Neuron (in vitro differentiated cells): Measurements from ENCODE around the gene GAL3ST1.

Source experiments
- H2AFZ ChIP-seq: one replicate; pipeline ENCODE4 v1.6.1; 2013; ENCODE audit warnings: low read depth, mild to moderate bottlenecking, inconsistent platforms, low read length, moderate library complexity
- H3K27me3 ChIP-seq: one replicate; pipeline ENCODE4 v1.6.1; 2013; ENCODE audit warnings: low read length; ENCODE audit not compliant: insufficient read depth
- H3K36me3 ChIP-seq: one replicate; pipeline ENCODE4 v1.6.1; 2013; ENCODE audit warnings: low read length; ENCODE audit not compliant: insufficient read depth
- H3K4me1 ChIP-seq: one replicate; pipeline ENCODE4 v1.6.1; 2013; ENCODE audit warnings: low read length; ENCODE audit not compliant: insufficient read depth
- H3K4me3 ChIP-seq: 2 replicates; pipeline ENCODE4 v1.5.1; 2013; ENCODE audit warnings: mild to moderate bottlenecking, low read length, moderate library complexity
- H3K9me3 ChIP-seq: one replicate; pipeline ENCODE4 v1.6.1; 2013; ENCODE audit warnings: low read length

The GAL3ST1 gene

GRCh38 chr22:30531651-30532608, 42.5 kb downstream of the GAL3ST1 start:
- Histone ChIP-seq H3K4me1 (no peaks in the 10 kb centered on the region), H3K36me3 (no peaks in the 10 kb centered on the region), H3K4me3 (no peak overlapping the region), H3K27me3 (no peaks in the 10 kb centered on the region), H3K9me3 (no peaks in the 10 kb centered on the region), H2AFZ (no peak overlapping the region)

GRCh38 chr22:30526656-30527055, 47.8 kb downstream of the GAL3ST1 start:
- Histone ChIP-seq H3K4me1 (no peaks in the 10 kb centered on the region), H3K4me3 (no peak overlapping the region), H2AFZ (no peak overlapping the region), H3K9me3 (no peaks in the 10 kb centered on the region), H3K36me3 (no peaks in the 10 kb centered on the region), H3K27me3 (no peaks in the 10 kb centered on the region)

- peaks cover 5% of the 10 kb centered on the region for H3K27me3 ChIP-seq
- H3K9me3 ChIP-seq: no peaks in the 10 kb centered on the region
- H2AFZ ChIP-seq: no peak overlapping the region
- H3K4me3 ChIP-seq: no peak overlapping the region
- no peaks in the 10 kb centered on the region for H3K36me3 ChIP-seq
- H3K4me1 ChIP-seq: no peaks in the 10 kb centered on the region
Measured at GRCh38 chr22:30523646-30524489, 50.6 kb downstream of the GAL3ST1 start.

GRCh38 chr22:30521368-30522156, 52.9 kb downstream of the GAL3ST1 start:
- H3K9me3 ChIP-seq: no peaks in the 10 kb centered on the region
- no peaks in the 10 kb centered on the region for H3K36me3 ChIP-seq
- H3K4me3 ChIP-seq: no peak overlapping the region
- no peaks in the 10 kb centered on the region for H3K4me1 ChIP-seq
- peaks cover 5% of the 10 kb centered on the region for H3K27me3 ChIP-seq
- H2AFZ ChIP-seq: no peak overlapping the region

GRCh38 chr22:30519842-30520425, 54.5 kb downstream of the GAL3ST1 start:
- H3K4me1 ChIP-seq: no peaks in the 10 kb centered on the region
- H3K27me3 ChIP-seq: peaks cover 5% of the 10 kb centered on the region
- H3K36me3 ChIP-seq: no peaks in the 10 kb centered on the region
- no peak overlapping the region for H3K4me3 ChIP-seq
- no peaks in the 10 kb centered on the region for H3K9me3 ChIP-seq
- H2AFZ ChIP-seq: no peak overlapping the region

GRCh38 chr22:30516731-30517130, 57.7 kb downstream of the GAL3ST1 start:
- peaks cover 5% of the 10 kb centered on the region for H3K27me3 ChIP-seq
- no peaks in the 10 kb centered on the region for H3K9me3 ChIP-seq
- H2AFZ ChIP-seq: no peak overlapping the region
- no peaks in the 10 kb centered on the region for H3K4me1 ChIP-seq
- no peak overlapping the region for H3K4me3 ChIP-seq
- H3K36me3 ChIP-seq: no peaks in the 10 kb centered on the region

- no peaks in the 10 kb centered on the region for H3K9me3 ChIP-seq
- H3K4me1 ChIP-seq: no peaks in the 10 kb centered on the region
- peaks cover 3% of the 10 kb centered on the region for H3K27me3 ChIP-seq
- no peak overlapping the region for H3K4me3 ChIP-seq
- no peak overlapping the region for H2AFZ ChIP-seq
- H3K36me3 ChIP-seq: no peaks in the 10 kb centered on the region
Measured at GRCh38 chr22:30516273-30516672, 58.2 kb downstream of the GAL3ST1 start.

GRCh38 chr22:30514252-30514651, 60.2 kb downstream of the GAL3ST1 start:
- Histone ChIP-seq H3K36me3 (no peaks in the 10 kb centered on the region), H3K27me3 (no peaks in the 10 kb centered on the region), H2AFZ (no peak overlapping the region), H3K4me3 (no peak overlapping the region), H3K4me1 (no peaks in the 10 kb centered on the region), H3K9me3 (no peaks in the 10 kb centered on the region)

- Histone ChIP-seq H2AFZ (no peak overlapping the region), H3K4me3 (no peak overlapping the region), H3K36me3 (no peaks in the 10 kb centered on the region), H3K9me3 (no peaks in the 10 kb centered on the region), H3K4me1 (no peaks in the 10 kb centered on the region), H3K27me3 (no peaks in the 10 kb centered on the region)
Measured at GRCh38 chr22:30513462-30513861, 61.0 kb downstream of the GAL3ST1 start.

- Histone ChIP-seq H3K4me3 (no peak overlapping the region), H3K9me3 (no peaks in the 10 kb centered on the region), H3K4me1 (no peaks in the 10 kb centered on the region), H2AFZ (no peak overlapping the region), H3K36me3 (no peaks in the 10 kb centered on the region), H3K27me3 (no peaks in the 10 kb centered on the region)
Measured at GRCh38 chr22:30511911-30512310, 62.6 kb downstream of the GAL3ST1 start.

GRCh38 chr22:30511109-30511508, 63.4 kb downstream of the GAL3ST1 start:
- no peaks in the 10 kb centered on the region for H3K36me3 ChIP-seq
- no peak overlapping the region for H3K4me3 ChIP-seq
- no peaks in the 10 kb centered on the region for H3K4me1 ChIP-seq
- no peak overlapping the region for H2AFZ ChIP-seq
- no peaks in the 10 kb centered on the region for H3K9me3 ChIP-seq
- H3K27me3 ChIP-seq: no peaks in the 10 kb centered on the region

GRCh38 chr22:30508216-30508615, 66.2 kb downstream of the GAL3ST1 start:
- no peak overlapping the region for H3K4me3 ChIP-seq
- no peaks in the 10 kb centered on the region for H3K9me3 ChIP-seq
- H3K27me3 ChIP-seq: no peaks in the 10 kb centered on the region
- no peak overlapping the region for H2AFZ ChIP-seq
- H3K4me1 ChIP-seq: no peaks in the 10 kb centered on the region
- H3K36me3 ChIP-seq: no peaks in the 10 kb centered on the region
